Measurements from ENCODE around the gene BSG. TPM values are rescaled to one million over a fixed set of nuclear protein-coding genes. Genes with fewer than 3 reads are reported as not detected.
"Not testable (repeated sequence)": the region's sequence is repeated elsewhere in the genome, so short reads cannot be mapped to it uniquely, and the experiment has no call there.

Gene BSG
- total and polyA plus RNA-seq, 9 donors = 111 to 484 (median 315) TPM

- intact Hi-C loops (cut with DNase I) = loop anchor here in 1 of 4 donors (10.0 kb wide), 1 partner anchor 86 kb away; the partner anchor contains the start of gene CDC34
- Histone ChIP-seq H3K4me3 (no peak overlapping the region), H3K36me3 (no peaks in the 10 kb centered on the region), H3K4me1 (ENCODE audit: insufficient read depth) (peaks cover 3% of the 10 kb centered on the region), H3K27ac (no peak overlapping the region), H3K9me3 (no peaks in the 10 kb centered on the region), H3K27me3 (no peaks in the 10 kb centered on the region)
- WGBS, 3 donors = 88 to 94% (median 93%) methylated on average over 33 to 51 of the region's 51 CpGs
- TF ChIP-seq POLR2A (IDR thresholded peaks at IDR 0.05) (no peak), EP300 (IDR thresholded peaks at IDR 0.05) (no peak), CTCF (IDR thresholded peaks at IDR 0.05) (no peak)
- DNase-seq = no peak
Observed at GRCh38 chr19:620166-620862, 47.9 kb downstream of the BSG start.

GRCh38 chr19:621191-621590, 48.8 kb downstream of the BSG start:
- H3K4me3 ChIP-seq; H3K36me3 ChIP-seq; H3K27me3 ChIP-seq; H3K4me1 ChIP-seq (ENCODE audit: insufficient read depth); DNase-seq; H3K27ac ChIP-seq; H3K9me3 ChIP-seq: not testable (repeated sequence)
- intact Hi-C loops (cut with DNase I) = loop anchor here in 1 of 4 donors (10.0 kb wide), 1 partner anchor 86 kb away; the partner anchor contains the start of gene CDC34
- 96% methylated on average over 37 to 48 of the region's 48 CpGs for WGBS, 3 donors

- no peaks in the 10 kb centered on the region for H3K27me3 ChIP-seq
- no peaks in the 10 kb centered on the region for H3K4me1 ChIP-seq (ENCODE audit: insufficient read depth)
- 90 to 92% (median 90%) methylated on average over 19 to 24 of the region's 24 CpGs for WGBS, 3 donors
- no peak overlapping the region for H3K4me3 ChIP-seq
- intact Hi-C loops (cut with DNase I) = loop anchor here in 1 of 4 donors (10.0 kb wide), 1 partner anchor 87 kb away; the partner anchor contains the start of gene CDC34
- TF ChIP-seq EP300 (IDR thresholded peaks at IDR 0.05) = no peak
- TF ChIP-seq POLR2A (IDR thresholded peaks at IDR 0.05) = no peak
- TF ChIP-seq CTCF (IDR thresholded peaks at IDR 0.05) = no peak
- no peak for DNase-seq
- H3K27ac ChIP-seq = no peak overlapping the region
- H3K36me3 ChIP-seq = no peaks in the 10 kb centered on the region
- H3K9me3 ChIP-seq = no peaks in the 10 kb centered on the region
Observed at GRCh38 chr19:621819-622218, 49.4 kb downstream of the BSG start.

- H3K36me3 ChIP-seq = no peaks in the 10 kb centered on the region
- H3K27ac ChIP-seq = no peak overlapping the region
- WGBS, 3 donors = 94 to 95% (median 95%) methylated on average over 36 to 37 of the region's 37 CpGs
- no peak for TF ChIP-seq POLR2A (IDR thresholded peaks at IDR 0.05)
- TF ChIP-seq CTCF (IDR thresholded peaks at IDR 0.05) = no peak
- no peak for TF ChIP-seq EP300 (IDR thresholded peaks at IDR 0.05)
- DNase-seq = no peak
- no peak overlapping the region for H3K4me3 ChIP-seq
- intact Hi-C loops (cut with DNase I) = loop anchor here in 1 of 4 donors (10.0 kb wide), 1 partner anchor 88 kb away; the partner anchor contains the start of gene CDC34
- no peaks in the 10 kb centered on the region for H3K27me3 ChIP-seq
- H3K4me1 ChIP-seq (ENCODE audit: insufficient read depth) = no peaks in the 10 kb centered on the region
- no peaks in the 10 kb centered on the region for H3K9me3 ChIP-seq
Observed at GRCh38 chr19:622666-623065, 50.3 kb downstream of the BSG start.

All from ovary (tissue), 9 donors.